Mammary epithelial cell (primary cell): ENCODE data around the gene DGCR8.

ENCODE experiments used
- CTCF ChIP-seq, 2 donors: IDR thresholded peaks in 1 of 2; conservative IDR thresholded peaks in 1 of 2; 2 replicates each; pipeline ENCODE4 v1.5.1; 2011 to 2012; ENCODE audit warnings: inconsistent platforms in 2 of 2, low read length in 2 of 2, mild to moderate bottlenecking in 2 of 2, control low read depth in 1 of 2, low read depth in 1 of 2; ENCODE audit not compliant: insufficient read depth in 1 of 2; ENCODE audit errors: extremely low read depth in 1 of 2
- EZH2 ChIP-seq: IDR thresholded peaks from 2 replicates; pipeline ENCODE4 v1.6.1; 2012; ENCODE audit warnings: low read length, inconsistent platforms, borderline replicate concordance

- TF ChIP-seq CTCF (conservative IDR thresholded peaks at IDR 0.05 in 1 of 2, IDR thresholded peaks at IDR 0.05 in 1 of 2; ENCODE audit: extremely low read depth in 1 of 2, insufficient read depth in 1 of 2, low read depth in 1 of 2, low read length in 2 of 2) (peak; percentile 16 to 39), EZH2 (no peak)
These were observed 4.7 kb downstream of the DGCR8 start for GRCh38 chr22:20084547-20085413.
